ENCODE results near the gene TEX47. TPM values are rescaled to one million over a fixed set of nuclear protein-coding genes. Genes with fewer than 3 reads are reported as not detected.

TEX47 gene
- total and polyA plus RNA-seq, 12 donors = not detected

GRCh38 chr7:88826222-88826621 is 30.7 kb upstream of the TEX47 start:
- WGBS, 4 donors = 67 to 74% (median 71%) methylated on average over 3 of the region's 3 CpGs
- TF ChIP-seq POLR2A (IDR thresholded peaks at IDR 0.05) (no peak), CTCF (IDR thresholded peaks at IDR 0.05) (no peak)
- intact Hi-C loops (cut with DNase I) = no loop called here

GRCh38 chr7:88818552-88818951 is 23.0 kb upstream of the TEX47 start:
- no peaks in the 10 kb centered on the region for H3K27me3 ChIP-seq
- H3K27ac ChIP-seq = no peak overlapping the region
- H3K4me3 ChIP-seq = no peak overlapping the region
- no peaks in the 10 kb centered on the region for H3K9me3 ChIP-seq (replicated peaks in 1 of 3)
- intact Hi-C loops (cut with DNase I) = no loop called here
- no peaks in the 10 kb centered on the region for H3K4me1 ChIP-seq (replicated peaks in 1 of 2)
- DNase-seq = no peak
- TF ChIP-seq CTCF (IDR thresholded peaks at IDR 0.05) (no peak), POLR2A (IDR thresholded peaks at IDR 0.05) (no peak)
- H3K36me3 ChIP-seq (replicated peaks in 1 of 2) = no peaks in the 10 kb centered on the region

More at GRCh38 chr7:88826222-88826621, 30.7 kb upstream of the TEX47 start:
- H3K4me1 ChIP-seq (replicated peaks in 1 of 2) = no peaks in the 10 kb centered on the region
- no peaks in the 10 kb centered on the region for H3K27me3 ChIP-seq
- H3K36me3 ChIP-seq (replicated peaks in 1 of 2) = no peaks in the 10 kb centered on the region
- H3K9me3 ChIP-seq (replicated peaks in 1 of 3) = no peaks in the 10 kb centered on the region
- no peak for DNase-seq
- H3K27ac ChIP-seq = no peak overlapping the region
- no peak overlapping the region for H3K4me3 ChIP-seq

- no peaks in the 10 kb centered on the region for H3K27me3 ChIP-seq
- no peak for DNase-seq
- H3K27ac ChIP-seq = no peak overlapping the region
- H3K4me3 ChIP-seq = no peak overlapping the region
- H3K36me3 ChIP-seq (replicated peaks in 1 of 2) = no peaks in the 10 kb centered on the region
- no peaks in the 10 kb centered on the region for H3K9me3 ChIP-seq (replicated peaks in 1 of 3)
- H3K4me1 ChIP-seq (replicated peaks in 1 of 2) = no peaks in the 10 kb centered on the region
- WGBS, 4 donors = 67 to 84% (median 74%) methylated on average over 2 of the region's 2 CpGs
- TF ChIP-seq CTCF (IDR thresholded peaks at IDR 0.05) = no peak
- TF ChIP-seq POLR2A (IDR thresholded peaks at IDR 0.05) = no peak
- intact Hi-C loops (cut with DNase I) = no loop called here
Observed at GRCh38 chr7:88806280-88807037, 10.9 kb upstream of the TEX47 start.

GRCh38 chr7:88801046-88801445 is 5.5 kb upstream of the TEX47 start:
- Histone ChIP-seq H3K36me3 (replicated peaks in 1 of 2) (no peaks in the 10 kb centered on the region), H3K9me3 (replicated peaks in 1 of 3) (no peaks in the 10 kb centered on the region), H3K4me1 (replicated peaks in 1 of 2) (no peaks in the 10 kb centered on the region), H3K27me3 (no peaks in the 10 kb centered on the region), H3K27ac (no peak overlapping the region), H3K4me3 (no peak overlapping the region)
- intact Hi-C loops (cut with DNase I) = no loop called here
- no peak for DNase-seq
- WGBS, 4 donors = 66 to 78% (median 74%) methylated on average over 3 of the region's 3 CpGs
- TF ChIP-seq CTCF (IDR thresholded peaks at IDR 0.05) (no peak), POLR2A (IDR thresholded peaks at IDR 0.05) (no peak)

Measured in adrenal gland (tissue), 12 donors.